Fibroblast of skin of abdomen (primary cell): ENCODE results near the gene RAD51B.

Experiments
- DNase-seq: peaks from one replicate; pipeline ENCODE4 v3.0.0-alpha.2; 2013

Gene RAD51B

GRCh38 chr14:67900231-67900630 lies 80.7 kb downstream of the RAD51B start:
- DNase-seq, result no peak

- peak; percentile 35 for DNase-seq
Measured at GRCh38 chr14:67908052-67908754, 88.6 kb downstream of the RAD51B start.

- no peak for DNase-seq
Measured at GRCh38 chr14:67911562-67911961, 92.0 kb downstream of the RAD51B start.

- DNase-seq, result no peak
Measured at GRCh38 chr14:67916430-67916829, 96.9 kb downstream of the RAD51B start.

GRCh38 chr14:67917006-67917405 lies 97.4 kb downstream of the RAD51B start:
- no peak for DNase-seq

- DNase-seq, result peak; percentile 21
Measured at GRCh38 chr14:67918838-67919237, 99.3 kb downstream of the RAD51B start.

- peak; percentile 62 for DNase-seq
Measured at GRCh38 chr14:67919259-67920032, 99.9 kb downstream of the RAD51B start.

- no peak for DNase-seq
Measured at GRCh38 chr14:67926821-67927220, 107.2 kb downstream of the RAD51B start.

- no peak for DNase-seq
Measured at GRCh38 chr14:67927244-67927643, 107.7 kb downstream of the RAD51B start.

- no peak for DNase-seq
Measured at GRCh38 chr14:67928375-67928774, 108.8 kb downstream of the RAD51B start.

GRCh38 chr14:67932708-67933246 lies 113.2 kb downstream of the RAD51B start:
- DNase-seq, result no peak

GRCh38 chr14:67933266-67933665 lies 113.7 kb downstream of the RAD51B start:
- no peak for DNase-seq

GRCh38 chr14:67934087-67934486 lies 114.5 kb downstream of the RAD51B start:
- peak; percentile 80 for DNase-seq

- peak; percentile 37 for DNase-seq
Measured at GRCh38 chr14:67934862-67935261, 115.3 kb downstream of the RAD51B start.

- no peak for DNase-seq
Measured at GRCh38 chr14:67935371-67935770, 115.8 kb downstream of the RAD51B start.

- no peak for DNase-seq
Measured at GRCh38 chr14:67938071-67938470, 118.5 kb downstream of the RAD51B start.

GRCh38 chr14:67940486-67941455 lies 121.2 kb downstream of the RAD51B start:
- peak; percentile 88 for DNase-seq

GRCh38 chr14:67941456-67942018 lies 122.0 kb downstream of the RAD51B start:
- peak; percentile 26 for DNase-seq

GRCh38 chr14:67942080-67942710 lies 122.6 kb downstream of the RAD51B start:
- DNase-seq, result no peak

GRCh38 chr14:67943947-67944346 lies 124.4 kb downstream of the RAD51B start:
- peak; percentile 88 for DNase-seq

- DNase-seq, result no peak
Measured at GRCh38 chr14:67944605-67945004, 125.0 kb downstream of the RAD51B start.

- no peak for DNase-seq
Measured at GRCh38 chr14:67949771-67950170, 130.2 kb downstream of the RAD51B start.
